Middle frontal gyrus (tissue), 1 donor: Measurements from ENCODE around the gene SLC38A10.

Source experiments
- DNase-seq: peaks from one replicate; pipeline ENCODE4 v3.0.0-alpha.2; 2015; ENCODE audit warnings: low spot score; ENCODE audit errors: extremely low spot score

Gene SLC38A10

DNA sequence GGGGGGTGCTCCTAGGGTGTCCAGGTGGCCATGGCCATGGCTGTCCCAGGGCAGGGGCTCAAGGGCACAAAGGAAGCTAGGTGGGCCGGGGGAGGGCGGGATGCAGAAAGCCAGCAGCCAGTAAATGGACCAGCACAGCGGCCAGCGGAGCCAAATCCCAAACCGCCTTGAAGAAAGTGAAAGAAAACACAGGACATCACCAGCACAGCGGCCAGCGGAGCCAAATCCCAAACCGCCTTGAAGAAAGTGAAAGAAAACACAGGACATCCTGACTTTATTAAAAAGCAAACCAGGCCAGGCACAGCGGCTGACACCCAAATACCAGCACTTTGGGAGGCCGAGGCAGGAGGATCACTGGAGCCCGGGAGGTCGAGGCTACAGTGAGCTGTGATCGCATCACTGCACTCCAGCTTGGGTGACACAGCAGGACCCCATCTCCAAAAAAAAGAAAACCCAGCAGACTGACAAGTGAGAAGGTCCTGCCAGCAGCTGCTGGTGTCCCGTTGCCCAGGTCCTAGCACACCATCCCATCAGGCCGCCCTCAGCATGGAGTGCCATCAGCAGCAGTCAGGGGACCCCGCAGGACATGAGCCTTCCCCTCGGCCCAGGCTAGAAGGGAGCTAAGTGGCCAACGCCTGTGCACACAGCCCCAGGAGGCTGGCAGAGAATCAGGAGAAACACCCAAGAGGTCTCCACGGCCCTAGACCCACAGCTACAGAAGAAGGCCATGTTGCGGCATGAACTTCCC lies 17.0 kb downstream of the SLC38A10 start:
- DNase-seq: no peak

DNA sequence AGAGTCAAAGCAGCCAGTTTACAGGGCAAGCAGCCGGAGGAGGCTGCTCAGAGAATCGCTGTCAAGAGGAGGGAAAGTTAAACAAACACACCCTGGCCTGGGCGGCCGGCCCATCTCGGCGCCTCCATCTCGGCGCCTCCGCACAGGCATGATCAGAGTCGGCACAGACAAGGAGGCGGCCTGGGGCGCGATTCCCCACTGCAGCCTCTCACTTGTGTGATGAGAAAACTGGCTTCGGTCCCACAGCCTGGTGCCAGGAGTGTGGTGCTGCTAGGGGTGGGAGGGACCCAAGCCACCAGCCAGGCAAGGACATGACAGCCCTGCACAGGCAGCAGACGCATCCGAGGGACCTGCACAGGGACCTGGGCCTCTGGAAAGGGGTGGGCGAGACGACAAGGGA lies 17.7 kb downstream of the SLC38A10 start:
- peak; percentile 36 for DNase-seq

DNA sequence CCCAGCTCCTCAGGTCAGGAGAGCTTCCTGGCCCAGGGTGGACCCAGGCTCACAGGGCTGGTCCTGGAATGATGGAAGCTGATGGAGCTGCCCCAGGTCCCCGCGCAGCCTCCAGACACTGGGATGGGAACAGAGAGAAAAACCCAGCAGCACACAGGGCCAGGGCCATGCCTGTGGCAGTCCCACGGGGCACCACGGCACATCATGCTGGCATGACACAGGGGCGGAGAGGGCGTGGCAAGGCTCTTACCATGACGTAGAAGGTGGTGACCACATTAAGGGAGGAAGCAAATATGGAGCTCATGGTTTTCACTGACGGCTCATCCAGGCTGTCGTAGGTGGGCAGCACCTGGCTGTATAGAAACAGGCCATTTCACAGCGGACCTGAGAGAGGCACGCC lies 18.3 kb downstream of the SLC38A10 start:
- no peak for DNase-seq

DNA sequence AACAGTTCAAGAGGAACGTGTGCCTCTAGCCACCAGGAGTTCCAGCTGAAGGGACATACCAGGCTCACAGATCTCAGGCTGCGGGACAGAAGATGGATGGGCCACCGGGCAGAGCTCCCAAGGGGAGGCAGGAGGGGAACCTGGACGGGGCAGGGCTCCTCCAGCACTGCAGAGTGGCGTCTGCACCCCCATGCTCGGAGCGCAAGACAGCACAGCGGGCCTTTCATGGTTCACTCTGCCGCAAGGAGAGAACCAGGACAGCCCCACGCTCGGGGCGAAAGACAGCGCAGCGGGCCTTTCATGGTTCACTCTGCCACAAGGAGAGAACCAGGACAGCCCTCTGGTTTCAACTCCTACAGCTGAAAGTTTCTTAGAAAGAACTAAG lies 20.6 kb downstream of the SLC38A10 start:
- DNase-seq: no peak

DNA sequence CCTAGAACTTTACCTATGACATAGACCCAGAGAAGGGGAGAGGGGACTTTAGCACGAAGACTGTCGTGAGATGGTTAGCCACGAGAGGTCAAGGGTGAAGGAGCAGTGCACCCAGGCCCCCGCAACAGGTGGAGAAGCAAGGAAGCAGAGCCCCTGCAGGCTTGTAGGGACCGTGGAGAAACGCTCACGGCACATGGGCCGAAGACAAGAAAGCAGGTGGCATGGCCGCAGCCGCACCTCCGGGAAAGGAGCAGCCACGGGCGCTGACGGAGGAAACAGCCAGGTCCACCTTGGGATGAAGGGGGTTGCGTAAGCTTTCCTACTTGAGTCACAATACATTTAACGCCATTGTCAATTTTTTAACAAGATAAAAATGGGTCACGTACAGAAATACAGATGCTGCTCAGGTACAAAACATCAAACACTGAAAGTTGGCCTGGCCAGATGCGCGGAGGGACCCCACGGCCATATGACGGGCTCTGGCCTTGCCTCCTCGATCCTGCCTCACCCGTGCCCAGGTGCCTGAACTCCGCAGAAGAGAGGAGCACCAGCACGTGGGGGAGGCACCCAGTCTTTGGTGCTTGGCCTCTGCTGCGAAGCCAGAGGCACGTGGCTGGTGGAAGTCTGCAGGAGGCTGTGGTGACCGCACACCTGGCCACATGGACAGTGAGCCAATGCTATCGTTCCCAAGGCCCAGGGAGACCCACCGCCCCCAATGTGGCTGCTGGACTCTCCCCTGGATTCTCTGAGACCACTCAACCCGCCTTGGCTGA lies 21.2 kb downstream of the SLC38A10 start:
- no peak for DNase-seq

DNA sequence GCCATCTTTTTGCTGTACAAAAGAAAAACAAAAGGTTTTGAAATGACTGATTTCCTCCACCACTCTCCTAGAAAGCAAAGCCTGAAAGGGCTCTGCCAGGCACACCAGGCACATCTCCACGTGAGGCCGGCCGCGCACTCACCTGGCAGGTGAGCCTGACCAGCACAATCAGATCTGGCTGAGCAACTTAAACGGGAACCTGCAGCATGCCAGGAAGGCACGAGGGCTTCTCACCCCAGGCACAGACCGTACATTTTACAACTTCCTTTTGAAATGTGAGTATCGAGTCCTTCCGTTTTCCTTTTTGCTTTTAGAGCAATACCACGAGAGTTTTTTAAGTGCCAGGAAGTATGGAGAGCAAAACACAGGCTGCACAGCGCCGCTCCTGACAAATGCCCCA lies 22.5 kb downstream of the SLC38A10 start:
- DNase-seq: no peak

DNA sequence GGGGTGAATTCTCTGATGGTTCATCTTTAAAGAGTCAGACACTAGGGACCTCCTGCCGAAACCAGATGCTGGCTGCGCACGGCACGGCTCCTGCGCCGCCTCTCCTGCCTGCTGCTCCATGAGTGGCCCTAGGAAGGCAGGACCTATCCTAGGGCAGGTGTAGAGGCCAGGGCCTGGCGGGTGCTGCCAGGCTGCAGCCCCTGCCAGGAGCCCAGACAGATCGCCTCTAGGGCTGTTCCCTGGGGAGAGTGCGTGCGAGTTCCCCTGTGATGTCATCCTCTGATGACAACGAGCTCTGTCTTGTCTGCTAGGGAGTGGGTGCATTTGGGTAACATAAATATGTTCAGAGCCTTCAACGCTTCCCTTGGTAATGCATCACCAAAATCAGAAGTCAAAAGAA lies 23.9 kb downstream of the SLC38A10 start:
- DNase-seq: no peak

DNA sequence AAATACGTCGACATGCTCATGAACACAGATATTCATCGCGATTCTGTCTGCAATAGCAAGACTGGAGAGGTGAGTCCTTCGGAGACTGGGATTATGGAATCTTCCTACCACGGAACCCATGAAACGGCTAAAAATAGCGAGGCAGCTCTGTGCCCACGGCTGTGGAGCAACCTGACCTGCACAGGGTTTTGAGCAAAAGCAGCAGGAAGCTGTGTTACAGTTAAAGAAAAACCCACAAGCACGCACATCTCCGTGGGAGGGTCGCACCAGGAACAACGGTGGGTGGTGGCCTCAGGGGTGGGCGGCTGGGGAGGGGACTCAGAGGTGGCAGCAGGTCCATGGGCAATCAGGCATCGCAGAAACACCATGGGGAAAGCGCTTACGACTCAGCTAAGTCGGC lies 24.8 kb downstream of the SLC38A10 start:
- DNase-seq: no peak

DNA sequence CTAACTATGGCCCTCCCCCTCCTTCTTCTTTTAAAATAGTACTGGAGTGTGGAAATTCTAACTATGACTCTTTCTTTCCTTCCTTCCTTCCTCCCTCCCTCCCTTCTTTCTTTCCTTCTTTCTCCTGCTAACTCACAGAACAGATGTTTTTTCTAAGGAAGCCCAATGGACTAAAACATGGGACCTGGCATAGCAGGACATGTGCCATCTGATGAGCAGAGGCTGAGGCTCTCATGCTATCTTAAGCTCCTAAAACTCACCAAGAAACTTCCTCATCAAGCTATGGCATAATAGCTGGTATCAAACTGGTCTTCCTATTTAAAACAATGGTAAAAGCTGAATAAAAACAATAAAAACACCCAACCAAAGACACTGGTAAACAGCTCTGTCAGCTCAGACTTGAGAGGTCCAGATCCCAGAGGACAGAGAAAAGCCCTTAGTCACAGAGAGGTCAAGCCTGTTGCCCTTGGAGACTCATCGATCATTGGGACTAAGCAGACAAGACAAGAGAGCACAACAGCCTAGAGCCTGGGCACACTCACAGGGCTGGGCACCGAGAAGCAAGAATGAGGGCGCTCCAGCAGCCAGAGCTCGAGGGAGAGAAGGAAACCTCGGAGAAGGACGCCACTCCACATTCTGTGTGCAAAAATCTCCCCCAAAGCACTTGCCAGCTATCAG lies 27.6 kb downstream of the SLC38A10 start:
- no peak for DNase-seq

DNA sequence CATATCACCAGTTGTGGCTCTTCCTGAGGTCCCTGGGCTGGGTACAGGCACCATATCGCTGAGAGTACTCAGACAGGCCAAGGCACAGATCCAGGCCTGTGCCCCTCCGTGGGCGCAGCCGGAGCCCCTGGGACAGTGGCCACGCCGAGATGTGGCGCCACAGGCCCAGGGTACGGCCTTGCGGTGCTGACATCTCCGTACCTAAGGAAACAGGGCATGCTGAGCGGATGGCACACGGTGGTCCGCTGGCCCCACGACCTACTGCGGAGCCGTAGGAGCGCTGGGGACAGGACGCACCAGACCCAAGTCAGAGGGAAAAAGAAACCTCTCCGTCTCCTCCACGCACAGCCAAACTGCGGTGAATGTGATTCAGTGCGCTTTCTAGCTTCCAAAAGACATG lies 29.5 kb downstream of the SLC38A10 start:
- no peak for DNase-seq

DNA sequence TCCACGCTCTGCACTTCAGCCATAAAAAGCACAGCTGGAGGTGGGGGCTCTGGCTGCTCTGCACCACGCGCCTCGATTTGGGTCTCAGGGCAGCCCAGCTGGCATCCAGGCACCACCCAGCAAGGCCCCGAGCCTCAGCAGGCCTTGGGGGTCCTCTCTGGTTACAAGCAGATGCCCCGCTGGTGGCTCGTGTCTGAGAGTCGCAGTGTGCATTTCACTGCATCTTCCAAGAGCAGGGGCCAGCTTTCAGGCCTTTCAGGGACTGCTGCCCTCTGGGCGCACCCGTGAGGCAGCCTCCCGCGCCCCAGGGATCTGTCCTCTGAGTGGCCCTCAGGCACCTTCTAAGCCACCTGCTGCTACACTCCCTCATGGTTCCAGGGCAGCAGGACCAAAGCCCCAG lies 30.5 kb downstream of the SLC38A10 start:
- DNase-seq: no peak

DNA sequence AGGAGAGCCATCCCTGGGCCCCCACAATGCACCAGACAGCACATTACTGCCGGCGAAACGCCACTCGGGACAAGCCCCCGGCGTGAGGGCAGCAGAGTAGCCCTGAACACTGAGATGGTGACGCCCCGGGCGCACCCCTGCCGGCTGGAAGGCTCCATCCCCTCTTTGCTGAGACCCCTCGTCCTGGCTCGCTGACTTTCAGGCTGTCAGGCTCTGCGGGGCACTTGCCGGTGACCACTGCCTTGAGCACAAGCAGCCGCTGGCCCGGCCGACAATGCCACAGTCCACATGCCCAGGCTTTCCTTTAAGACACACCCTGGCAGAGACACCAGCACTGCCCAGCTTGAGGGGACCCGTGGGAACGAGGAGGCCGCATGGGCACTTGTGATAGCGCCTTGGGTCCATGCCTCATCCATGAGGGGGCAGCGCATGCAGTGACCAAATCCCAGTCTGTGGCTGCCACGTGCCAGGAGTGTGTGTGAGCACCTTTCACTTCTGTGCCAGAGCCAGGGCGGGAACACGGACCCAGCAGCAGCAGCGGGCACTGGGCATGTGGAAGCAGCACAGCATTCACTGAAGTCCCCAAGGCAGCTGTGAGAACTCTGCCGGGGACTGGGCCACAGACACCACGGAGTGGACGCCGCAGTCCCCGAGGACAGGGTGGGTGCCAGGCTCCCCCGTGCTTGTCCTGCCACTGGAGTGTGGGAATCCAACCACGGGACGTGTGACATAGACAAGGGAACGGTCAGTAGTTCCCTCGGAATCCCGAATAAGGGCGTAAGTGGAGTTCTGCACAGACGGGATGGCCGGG lies 31.5 kb downstream of the SLC38A10 start:
- DNase-seq: no peak

DNA sequence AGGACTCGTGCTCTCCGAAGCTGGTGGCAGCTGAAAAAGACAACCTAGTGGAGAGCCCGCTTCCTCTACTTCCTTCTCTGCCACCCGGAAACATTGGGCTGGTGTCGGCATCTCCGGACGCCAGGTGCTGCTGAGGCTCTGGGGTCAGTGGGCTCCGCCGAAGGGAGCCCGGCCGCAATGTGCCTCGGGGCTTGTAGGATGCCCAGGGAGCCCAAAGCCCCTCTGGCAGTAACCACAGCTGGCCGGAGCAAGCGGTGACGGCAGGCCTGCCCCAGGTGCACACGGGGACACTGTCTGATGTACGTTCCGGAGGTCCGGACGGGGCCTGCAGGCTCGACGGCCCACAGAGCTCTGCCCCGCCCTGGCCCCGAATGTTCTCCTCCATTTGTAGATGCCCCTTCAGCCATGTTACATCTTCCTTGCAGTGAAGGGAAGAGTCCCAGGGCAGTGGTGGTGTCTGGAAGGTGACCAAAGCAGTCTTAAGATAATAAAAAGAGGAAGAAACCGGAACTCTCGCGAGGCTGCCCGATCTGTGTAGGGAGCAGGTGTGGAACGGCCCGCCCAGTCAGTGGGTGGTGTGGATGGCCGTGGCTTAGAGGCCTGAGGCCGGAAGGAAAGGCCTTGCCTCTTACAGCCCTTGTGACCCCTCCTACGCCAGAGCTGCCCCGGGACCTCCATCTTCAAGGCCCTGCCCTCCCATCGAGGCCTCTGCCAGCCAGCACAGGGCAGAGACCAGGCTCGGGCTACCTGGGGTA lies 33.3 kb downstream of the SLC38A10 start:
- DNase-seq: no peak

DNA sequence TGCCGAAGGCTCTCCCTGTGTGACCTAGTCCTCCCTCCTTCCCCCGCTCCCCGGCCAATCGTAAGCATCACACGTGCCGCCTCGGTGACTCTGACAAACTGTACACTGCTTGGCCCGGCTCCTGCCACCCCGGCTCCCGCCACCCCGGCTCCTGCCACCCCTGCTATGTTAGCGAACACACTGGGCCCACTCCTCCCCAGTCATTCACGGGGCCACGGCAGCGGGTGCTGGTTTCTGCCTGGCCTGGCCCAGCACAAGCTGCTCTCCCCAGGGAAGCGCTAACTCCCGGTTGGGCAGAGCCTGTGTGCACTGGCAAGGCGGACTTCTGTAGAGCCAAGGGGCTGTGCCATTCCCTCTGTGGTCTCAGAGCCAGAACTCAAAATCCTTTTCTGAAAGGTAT lies 34.0 kb downstream of the SLC38A10 start:
- DNase-seq: no peak

DNA sequence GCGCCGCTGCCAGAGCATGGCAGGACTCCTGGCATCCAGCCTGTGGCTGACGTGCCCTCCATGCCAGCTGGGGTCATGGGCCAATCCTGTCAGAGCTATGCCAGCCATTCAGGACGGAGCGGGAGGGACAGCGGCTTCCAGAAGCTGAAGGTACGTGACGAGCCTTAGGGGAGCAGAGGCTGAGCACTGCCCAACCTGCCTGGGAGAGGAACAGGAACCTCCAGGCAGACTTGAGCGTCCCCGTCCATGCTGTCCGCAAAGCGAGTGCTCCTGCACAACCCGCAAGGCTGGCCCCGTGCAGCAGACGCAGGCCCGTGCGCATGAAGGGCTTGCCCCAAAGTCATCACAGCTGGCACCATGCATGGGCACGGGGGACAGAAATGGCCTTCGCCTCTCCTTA lies 34.5 kb downstream of the SLC38A10 start:
- no peak for DNase-seq

DNA sequence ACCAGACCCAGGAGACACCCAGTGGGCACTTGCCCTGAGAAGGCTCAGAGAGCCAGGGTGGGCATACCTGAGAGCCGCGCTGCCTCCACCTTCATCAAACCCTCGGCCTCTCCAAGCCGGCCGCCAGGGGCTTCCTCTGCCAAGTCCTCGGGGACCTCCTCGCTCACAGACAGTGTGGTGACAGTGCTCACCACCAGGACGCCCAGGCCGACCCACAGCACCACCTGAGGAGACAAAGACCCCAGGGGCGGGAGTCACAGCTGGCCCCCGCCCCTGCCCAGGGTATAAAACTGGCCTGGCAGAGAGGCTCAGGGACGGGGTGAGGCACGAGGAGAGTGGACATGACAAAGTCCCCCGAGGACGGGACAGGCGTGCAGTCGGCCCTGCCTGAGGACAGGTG lies 34.9 kb downstream of the SLC38A10 start:
- DNase-seq: no peak

DNA sequence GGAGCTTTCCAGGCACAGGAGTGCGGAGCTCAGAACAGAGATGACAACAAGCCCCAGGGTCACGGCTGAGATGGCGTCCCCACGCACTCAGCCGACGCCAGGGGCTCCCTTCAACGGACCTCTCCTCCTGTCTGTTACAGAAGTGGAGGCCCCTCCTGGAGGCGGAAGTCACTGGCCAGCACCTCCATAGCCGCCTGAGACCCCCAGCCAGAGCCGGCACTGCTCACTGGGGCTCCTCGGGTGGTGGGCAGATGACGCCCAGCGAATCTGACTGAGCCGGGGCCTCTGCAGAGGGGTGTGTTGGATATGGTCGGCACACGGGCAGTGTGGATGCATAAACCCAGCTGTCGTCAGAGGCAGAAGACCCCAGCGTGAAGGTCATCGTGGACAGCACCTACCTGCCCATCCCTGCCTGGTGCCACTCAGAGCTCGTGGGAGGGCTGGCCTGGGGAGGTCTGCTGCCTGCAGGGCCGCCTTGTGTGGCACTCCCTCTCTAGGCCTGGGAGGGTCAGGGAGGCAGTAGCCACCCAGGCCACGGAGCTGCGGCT lies 36.0 kb downstream of the SLC38A10 start:
- no peak for DNase-seq

DNA sequence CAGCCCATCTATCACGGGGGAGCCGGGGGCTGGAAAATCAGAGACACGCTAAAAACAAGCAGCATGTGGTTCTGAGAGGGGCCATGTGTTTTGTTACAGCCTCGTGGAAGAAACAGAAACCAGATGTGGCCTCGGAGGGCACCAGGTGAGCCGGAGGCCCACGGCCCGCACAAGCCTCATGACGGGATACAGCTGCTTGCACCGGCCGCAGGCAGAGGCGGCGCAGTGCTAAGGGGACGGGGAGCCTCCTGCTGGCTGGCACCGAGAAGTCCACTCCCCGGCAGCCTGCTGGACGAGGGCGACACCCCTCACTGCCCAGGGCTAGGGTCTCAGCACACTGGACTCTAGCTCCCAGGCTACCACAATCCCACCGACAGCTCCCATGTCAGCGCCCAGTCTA lies 36.8 kb downstream of the SLC38A10 start:
- DNase-seq: no peak

DNA sequence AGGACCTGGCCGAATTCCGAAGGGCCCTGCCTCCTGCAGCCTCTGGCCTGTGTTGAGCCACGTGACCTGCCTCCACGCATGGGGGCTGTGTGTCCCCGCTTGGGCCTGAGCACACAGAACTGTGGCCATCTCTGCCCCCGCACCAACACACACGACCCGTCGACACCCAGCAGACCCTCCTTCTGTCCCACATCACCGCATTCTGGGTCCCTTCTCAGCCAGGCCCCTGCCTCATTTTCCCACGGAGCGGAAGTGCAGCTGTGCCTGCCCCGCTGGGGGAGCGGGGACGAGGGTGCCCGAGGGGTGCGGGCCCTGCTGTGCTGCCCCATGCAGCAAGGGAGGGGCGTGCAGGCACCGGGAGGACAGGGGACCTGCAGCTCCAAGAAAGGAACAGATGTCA lies 37.6 kb downstream of the SLC38A10 start:
- no peak for DNase-seq

DNA sequence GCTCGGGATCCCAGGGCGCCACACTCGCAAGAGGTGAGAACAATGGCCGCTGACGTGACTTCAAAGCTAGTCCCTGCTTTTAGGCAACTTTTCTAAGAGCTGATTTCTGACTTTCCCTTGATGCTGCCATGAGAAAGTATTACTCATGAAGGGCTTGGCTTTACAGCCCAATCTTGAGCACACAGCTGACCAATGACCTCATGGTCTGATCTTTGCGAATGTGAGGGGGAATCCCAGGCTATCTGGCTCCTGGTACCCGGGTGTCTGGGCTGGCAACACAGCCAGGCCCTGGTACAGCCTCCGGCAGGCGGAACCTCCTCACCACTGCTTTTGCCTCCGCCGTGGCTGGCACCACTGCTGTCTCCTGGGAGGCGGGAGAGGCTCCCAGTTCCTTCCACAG lies 38.5 kb downstream of the SLC38A10 start:
- DNase-seq: no peak
